ENCODE data around the gene MCRS1.
A peak's percentile ranks its signal among the peaks of the same experiment; 100 is the strongest.

The MCRS1 gene

GRCh38 chr12:49543221-49543913 is 24.6 kb downstream of the MCRS1 start:
- peak in 1 of 2 donors; percentile 52 for DNase-seq
- intact Hi-C loops (cut with DNase I; ENCODE audit: low total_unique reads), result no loop called here
- Histone ChIP-seq H3K4me3 (no peak overlapping the region), H3K9me3 (no peaks in the 10 kb centered on the region), H3K36me3 (no peaks in the 10 kb centered on the region), H3K27me3 (peaks cover 0 to 76% of the 10 kb centered on the region in 2 donors), H3K27ac (no peak overlapping the region), H3K4me1 (peaks cover 0 to 12% (median 8%) of the 10 kb centered on the region in 4 donors)
- no peak for TF ChIP-seq CTCF (IDR thresholded peaks at IDR 0.05)

GRCh38 chr12:49542592-49543160 is 25.3 kb downstream of the MCRS1 start:
- peak in 1 of 2 donors; percentile 46 for DNase-seq
- no peak for TF ChIP-seq CTCF (IDR thresholded peaks at IDR 0.05)
- peaks cover 0 to 76% of the 10 kb centered on the region in 2 donors for H3K27me3 ChIP-seq

GRCh38 chr12:49541911-49542505 is 25.9 kb downstream of the MCRS1 start:
- intact Hi-C loops (cut with DNase I; ENCODE audit: low total_unique reads), result no loop called here
- no peaks in the 10 kb centered on the region for H3K9me3 ChIP-seq
- DNase-seq, result peak in 1 of 2 donors; percentile 41
- H3K36me3 ChIP-seq, result no peaks in the 10 kb centered on the region
- H3K27ac ChIP-seq, result no peak overlapping the region
- no peak overlapping the region for H3K4me3 ChIP-seq
- no peak for TF ChIP-seq CTCF (IDR thresholded peaks at IDR 0.05)
- peaks cover 0 to 20% (median 18%) of the 10 kb centered on the region in 4 donors for H3K4me1 ChIP-seq
- H3K27me3 ChIP-seq, result peaks cover 0 to 76% of the 10 kb centered on the region in 2 donors

More at GRCh38 chr12:49542592-49543160, 25.3 kb downstream of the MCRS1 start:
- H3K27ac ChIP-seq, result no peak overlapping the region
- no peak overlapping the region for H3K4me3 ChIP-seq
- peaks cover 0 to 16% (median 14%) of the 10 kb centered on the region in 4 donors for H3K4me1 ChIP-seq
- no peaks in the 10 kb centered on the region for H3K36me3 ChIP-seq
- no peaks in the 10 kb centered on the region for H3K9me3 ChIP-seq
- intact Hi-C loops (cut with DNase I; ENCODE audit: low total_unique reads), result no loop called here

- Histone ChIP-seq H3K4me1 (peaks cover 0 to 20% (median 18%) of the 10 kb centered on the region in 4 donors), H3K9me3 (no peaks in the 10 kb centered on the region), H3K27me3 (peaks cover 0 to 76% of the 10 kb centered on the region in 2 donors), H3K4me3 (no peak overlapping the region), H3K36me3 (no peaks in the 10 kb centered on the region), H3K27ac (no peak overlapping the region)
- DNase-seq, result peak in 1 of 2 donors; percentile 51
- TF ChIP-seq CTCF (IDR thresholded peaks at IDR 0.05), result no peak
- intact Hi-C loops (cut with DNase I; ENCODE audit: low total_unique reads), result no loop called here
These were observed 26.6 kb downstream of the MCRS1 start for GRCh38 chr12:49541140-49541861.

- DNase-seq, result no peak
- peaks cover 0 to 74% of the 10 kb centered on the region in 2 donors for H3K27me3 ChIP-seq
- no peak for TF ChIP-seq CTCF (IDR thresholded peaks at IDR 0.05)
- no peak overlapping the region for H3K4me3 ChIP-seq
- peaks cover 0 to 20% (median 18%) of the 10 kb centered on the region in 4 donors for H3K4me1 ChIP-seq
- H3K27ac ChIP-seq, result no peak overlapping the region
- H3K36me3 ChIP-seq, result no peaks in the 10 kb centered on the region
- intact Hi-C loops (cut with DNase I; ENCODE audit: low total_unique reads), result no loop called here
- H3K9me3 ChIP-seq, result no peaks in the 10 kb centered on the region
These were observed 27.5 kb downstream of the MCRS1 start for GRCh38 chr12:49540229-49541139.

Data from tibial artery (tissue), 4 donors.